Endometrial microvascular endothelial cells (primary cell): Measurements from ENCODE around the gene COLQ. TPM values are rescaled to one million over a fixed set of nuclear protein-coding genes. Genes with fewer than 3 reads are reported as not detected.
"Not testable (repeated sequence)": the region's sequence is repeated elsewhere in the genome, so short reads cannot be mapped to it uniquely, and the experiment has no call there.

ENCODE experiments used
- in situ Hi-C: cut with HindIII; loops from 2 replicates; pipeline ENCODE4 v1.10.0; 2017; ENCODE audit warnings: low sequenced_read_pairs, low pct_unique_long_range_greater_than_20kb; ENCODE audit errors: inconsistent ontology term
- total RNA-seq: library from RNA; depleted of rRNA; stranded (reverse); fragments of >200 nt; gene quantifications from one replicate; pipeline ENCODE4 v1.2.3, GENCODE V29; 2015; ENCODE audit errors: inconsistent ontology term

Gene COLQ
- total RNA-seq, 1 donor from 2014 or later: not detected

DNA sequence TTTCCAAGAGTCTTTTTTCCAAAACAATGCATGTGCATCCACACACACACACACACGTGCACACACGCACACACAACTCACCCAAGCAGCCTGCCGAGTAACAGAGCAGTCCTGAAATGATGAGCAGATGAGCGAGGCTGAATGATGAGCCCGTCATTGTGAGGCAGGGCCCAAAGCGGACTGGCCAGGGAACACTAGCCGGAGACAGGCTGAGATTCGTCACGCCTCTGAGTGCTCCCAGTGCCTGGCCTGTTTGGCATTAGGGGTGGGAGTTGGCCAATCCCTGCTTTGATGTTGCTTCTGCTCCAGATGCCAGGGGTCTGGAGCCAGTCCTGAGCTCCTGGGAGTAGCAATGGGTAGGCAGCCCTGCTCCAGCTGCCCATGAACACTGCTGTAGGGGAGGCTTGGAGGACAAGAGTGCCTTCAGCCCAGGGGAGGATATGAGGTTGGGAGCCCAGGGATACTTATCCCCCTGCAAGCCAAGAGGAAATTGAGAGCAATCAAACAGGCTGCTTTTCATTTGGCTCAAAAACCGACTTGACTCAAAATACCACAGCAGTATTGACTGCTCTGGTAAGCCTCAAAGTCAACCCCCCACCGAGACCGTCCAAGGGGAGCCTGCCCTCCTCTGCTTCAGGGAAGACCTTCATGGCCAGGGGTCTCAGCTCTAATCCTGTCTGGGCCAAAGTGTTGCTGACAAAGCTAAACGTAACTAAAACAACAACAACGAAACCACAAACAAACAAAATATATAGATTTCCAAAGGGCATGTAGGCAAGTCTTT is 22.9 kb downstream of the COLQ start:
- in situ Hi-C loops: no loop called here

GRCh38 chr3:15497964-15498363 is 23.5 kb downstream of the COLQ start:
- in situ Hi-C loops: no loop called here

- in situ Hi-C loops: no loop called here
Observed at GRCh38 chr3:15496341-15496664, 25.2 kb downstream of the COLQ start.

DNA sequence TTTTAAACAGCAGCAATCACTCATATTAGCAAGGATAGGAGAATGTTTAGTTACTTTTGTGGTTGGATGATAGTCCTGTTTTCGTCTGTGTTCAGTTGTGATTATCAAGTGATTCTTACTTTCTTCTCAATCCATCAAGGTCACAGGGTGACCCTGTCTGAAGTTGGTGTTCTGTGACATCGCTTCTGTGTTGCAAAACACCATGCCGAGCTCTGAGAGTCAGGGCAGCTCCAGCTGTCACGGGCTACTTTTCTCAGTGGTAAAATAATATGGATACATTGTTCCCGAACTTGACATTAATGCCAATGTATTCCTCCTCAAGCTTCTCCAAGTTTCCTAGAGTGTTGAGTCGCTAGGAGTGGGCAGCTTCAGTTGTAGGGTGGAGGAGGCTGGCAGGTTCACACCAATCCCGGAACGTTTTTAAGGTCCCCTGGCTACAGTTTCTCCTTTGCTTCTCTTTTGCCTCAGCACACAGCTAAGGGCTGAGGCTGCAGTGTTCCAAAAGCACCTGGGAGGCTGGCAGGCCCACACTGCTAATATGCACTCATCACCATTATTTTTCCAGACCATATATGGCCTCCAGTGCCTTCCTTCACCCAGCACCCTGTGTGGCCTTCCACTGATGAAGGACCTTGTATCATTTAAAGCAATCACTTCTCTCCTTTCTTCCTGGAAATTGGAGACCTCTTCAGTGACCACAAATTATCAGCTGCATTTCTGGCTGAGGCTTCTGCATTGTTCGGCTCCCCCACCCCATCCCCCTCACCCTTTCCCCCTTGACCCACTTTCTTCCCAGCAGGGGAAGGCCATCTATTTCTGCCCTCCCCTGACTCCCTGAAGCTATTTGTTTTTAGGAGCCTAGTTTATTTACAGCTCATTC is 25.8 kb downstream of the COLQ start:
- in situ Hi-C loops: no loop called here

GRCh38 chr3:15493436-15493835 is 28.1 kb downstream of the COLQ start:
- in situ Hi-C loops: no loop called here

DNA sequence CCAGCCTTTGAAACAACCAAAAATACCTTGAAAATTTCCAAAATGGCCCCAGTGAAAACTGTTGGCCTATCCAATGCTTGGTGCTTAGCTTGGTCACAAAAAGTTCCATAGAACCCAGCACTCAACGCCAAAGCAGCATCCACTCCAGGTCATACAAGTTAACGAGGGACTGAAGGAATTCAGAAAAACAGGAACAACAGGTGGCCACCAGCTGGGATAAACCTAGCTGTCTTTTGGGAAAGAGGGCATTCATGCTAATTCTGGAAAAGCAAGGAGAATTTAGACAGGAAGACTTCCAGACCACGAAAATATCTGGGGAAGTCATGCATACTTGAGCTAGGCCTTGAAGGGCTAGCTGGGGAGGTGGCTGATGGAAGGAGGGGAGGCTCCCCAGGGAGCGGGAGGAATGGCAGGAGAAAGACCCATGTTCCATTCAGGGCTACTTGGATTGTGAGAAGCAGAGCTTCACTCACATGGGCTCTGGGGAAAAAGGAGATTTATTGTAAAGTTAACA is 28.6 kb downstream of the COLQ start:
- in situ Hi-C loops: no loop called here

DNA sequence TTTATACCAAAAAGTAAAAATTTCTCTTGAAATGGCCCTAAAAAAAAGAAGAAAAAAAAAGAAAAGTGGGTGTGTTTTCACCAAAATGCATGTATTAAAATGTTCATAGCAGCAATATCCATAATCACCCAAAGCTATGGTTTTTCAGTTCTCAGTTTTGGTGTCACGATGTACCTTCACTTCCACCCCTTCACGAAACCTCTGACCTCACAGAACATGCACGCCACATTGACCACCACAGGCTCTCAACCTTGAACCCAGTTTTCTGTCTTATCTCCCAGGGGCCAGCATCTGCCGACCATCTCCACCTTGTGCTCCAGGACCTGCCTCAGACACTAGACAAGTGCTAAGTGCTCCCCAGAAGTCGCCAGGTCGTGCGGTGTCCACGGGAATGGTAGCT is 30.4 kb downstream of the COLQ start:
- in situ Hi-C loops: no loop called here

DNA sequence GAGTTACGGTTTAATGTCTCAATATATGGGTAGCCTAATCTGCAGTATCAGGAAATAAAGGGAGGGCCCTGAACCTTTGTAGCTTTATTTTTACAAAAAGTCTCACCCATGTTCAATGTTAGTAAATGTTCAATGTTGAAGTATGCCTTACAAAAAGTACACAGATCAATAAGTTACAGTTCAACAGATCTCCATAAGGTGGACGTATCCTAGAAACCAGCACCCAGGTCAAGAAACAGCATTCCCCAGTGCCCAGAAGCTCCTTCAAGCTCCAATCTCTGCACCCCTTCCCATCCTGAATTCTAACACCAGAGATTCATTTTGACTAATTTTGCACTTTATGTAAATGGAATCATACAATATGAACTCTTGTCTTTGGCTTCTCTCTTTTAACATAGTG is 31.3 kb downstream of the COLQ start:
- in situ Hi-C loops: no loop called here

DNA sequence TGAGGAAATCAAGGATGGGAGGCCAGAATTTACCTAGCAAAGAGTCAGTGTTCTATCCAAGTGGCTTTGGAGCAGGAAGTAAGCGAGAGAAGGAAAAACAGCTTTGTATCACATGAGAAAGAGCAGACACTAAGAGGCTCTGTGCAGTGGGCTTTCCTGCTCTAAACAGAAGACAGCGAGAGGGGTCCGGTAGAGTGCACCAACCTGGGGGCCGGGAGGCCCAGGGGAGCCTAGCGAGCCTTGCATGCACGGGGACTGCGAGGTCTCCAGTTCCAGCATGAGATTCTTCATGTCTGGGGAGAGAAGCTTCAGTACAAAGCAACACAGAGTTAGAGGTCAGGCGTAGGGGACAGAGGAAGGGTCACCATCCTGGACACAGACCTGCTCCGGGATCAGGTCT is 33.5 kb downstream of the COLQ start:
- in situ Hi-C loops: no loop called here

GRCh38 chr3:15486979-15487378 is 34.5 kb downstream of the COLQ start:
- in situ Hi-C loops: no loop called here

- in situ Hi-C loops: no loop called here
Observed at GRCh38 chr3:15486020-15486419, 35.5 kb downstream of the COLQ start.

GRCh38 chr3:15484551-15484950 is 37.0 kb downstream of the COLQ start:
- in situ Hi-C loops: not testable (repeated sequence)

DNA sequence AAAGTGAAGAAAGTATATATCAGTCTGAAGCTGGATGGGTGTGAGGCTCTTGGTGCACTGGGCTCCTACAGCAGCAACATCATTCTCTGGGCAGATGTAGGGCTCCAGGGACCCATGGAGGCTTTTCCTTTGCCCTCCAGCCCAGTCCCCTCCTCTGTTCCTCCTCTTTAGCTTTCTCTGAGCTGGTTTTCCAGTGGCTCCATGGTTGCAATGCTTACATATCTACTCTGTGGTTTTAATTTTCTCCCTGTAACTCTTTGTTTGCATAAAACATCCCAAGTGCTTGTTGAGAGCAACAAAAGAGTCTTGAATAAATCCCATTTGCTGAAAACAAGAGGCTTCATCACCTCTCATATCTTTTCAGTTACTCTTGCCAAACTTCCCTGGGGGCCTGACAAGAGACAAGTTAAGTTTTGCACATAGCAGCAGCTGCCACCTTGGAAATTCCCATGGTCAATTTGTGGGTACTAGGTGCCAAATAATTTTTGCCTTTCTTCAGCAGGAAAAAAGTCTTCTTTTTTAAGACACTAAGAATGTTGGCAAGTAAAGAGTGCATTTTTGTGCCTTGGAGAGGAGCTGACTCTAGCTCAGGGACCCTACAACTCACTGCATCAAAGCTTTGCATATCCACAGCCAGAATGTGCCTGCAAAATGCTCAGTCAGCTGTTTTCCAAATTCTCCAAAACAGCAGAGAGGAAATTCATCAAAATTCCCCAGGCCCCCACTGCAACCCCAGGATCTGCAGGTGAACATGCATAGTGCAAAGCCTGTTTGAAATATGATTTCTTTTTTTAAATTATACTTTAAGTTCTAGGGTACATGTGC is 41.9 kb downstream of the COLQ start:
- in situ Hi-C loops: no loop called here

- in situ Hi-C loops: no loop called here
Observed at GRCh38 chr3:15478640-15478979, 42.9 kb downstream of the COLQ start.

DNA sequence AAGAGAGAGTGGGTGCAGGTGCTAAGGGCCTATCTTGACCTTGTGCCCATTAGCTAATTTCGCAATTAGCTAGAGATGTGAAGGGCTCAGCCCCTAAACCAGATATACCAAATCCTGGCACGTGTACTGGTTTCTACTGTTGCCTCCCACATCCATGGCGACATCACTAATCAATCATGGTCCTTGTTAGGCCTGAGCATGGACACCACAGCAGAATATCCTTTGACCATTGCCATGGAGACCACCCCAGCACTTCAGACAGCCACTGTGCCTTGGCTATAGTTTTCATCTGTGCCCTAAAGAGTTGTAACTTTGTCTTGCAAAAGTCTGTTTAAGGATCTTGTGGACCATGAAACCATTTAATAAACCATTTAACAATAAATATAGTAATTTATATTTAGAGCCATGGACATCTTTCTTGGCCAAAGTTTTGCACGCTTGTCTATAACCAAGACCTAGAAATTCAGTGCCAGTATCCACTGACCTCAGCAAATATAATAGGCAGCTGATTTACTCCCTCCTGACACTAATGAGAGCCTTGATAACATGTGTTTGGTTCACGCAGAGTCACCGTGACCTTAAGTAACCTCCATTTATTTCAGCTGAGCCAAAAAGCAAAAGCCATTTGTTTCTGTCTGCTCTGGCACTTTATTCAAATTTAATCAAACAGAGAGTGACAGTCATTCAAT is 43.4 kb downstream of the COLQ start:
- in situ Hi-C loops: no loop called here

GRCh38 chr3:15476378-15476777 is 45.1 kb downstream of the COLQ start:
- in situ Hi-C loops: no loop called here

DNA sequence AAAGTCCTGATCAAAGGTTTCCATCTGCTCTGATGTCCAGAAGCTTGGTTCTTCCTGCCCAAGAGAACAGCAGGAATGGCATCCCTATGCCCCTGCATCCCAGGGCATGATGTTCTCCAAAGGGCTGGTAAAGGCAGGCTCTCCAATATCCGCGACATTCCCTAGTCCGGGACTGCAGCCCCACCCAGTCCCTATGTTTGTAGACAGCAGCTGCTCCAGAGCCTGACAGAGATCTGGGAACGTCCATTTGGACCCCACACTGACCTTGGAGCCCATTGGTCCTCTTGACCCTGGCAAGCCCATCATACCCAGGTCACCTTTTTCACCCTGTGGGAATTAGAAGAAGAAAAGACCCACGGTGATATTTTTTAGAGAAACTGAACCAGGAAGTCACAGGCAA is 46.3 kb downstream of the COLQ start:
- in situ Hi-C loops: no loop called here

DNA sequence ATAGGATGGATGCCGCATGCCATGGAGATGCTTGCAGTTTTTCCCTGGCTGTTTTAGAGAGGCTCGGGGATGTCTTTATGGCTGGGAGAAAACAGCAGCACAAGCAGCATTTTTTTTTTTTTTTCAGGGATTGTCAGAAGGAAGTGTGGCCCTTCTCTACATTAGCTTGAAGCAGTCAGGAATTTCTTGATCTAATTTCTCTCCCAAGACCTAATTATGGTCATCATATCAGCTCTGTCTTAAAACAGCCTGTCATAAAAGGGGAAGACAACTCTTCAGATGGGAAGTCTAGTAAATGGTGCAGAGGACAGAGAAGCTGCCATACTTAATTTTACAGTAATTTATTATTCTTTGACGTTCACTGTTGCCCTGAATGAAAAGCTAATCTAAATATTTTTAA is 49.6 kb downstream of the COLQ start:
- in situ Hi-C loops: no loop called here

DNA sequence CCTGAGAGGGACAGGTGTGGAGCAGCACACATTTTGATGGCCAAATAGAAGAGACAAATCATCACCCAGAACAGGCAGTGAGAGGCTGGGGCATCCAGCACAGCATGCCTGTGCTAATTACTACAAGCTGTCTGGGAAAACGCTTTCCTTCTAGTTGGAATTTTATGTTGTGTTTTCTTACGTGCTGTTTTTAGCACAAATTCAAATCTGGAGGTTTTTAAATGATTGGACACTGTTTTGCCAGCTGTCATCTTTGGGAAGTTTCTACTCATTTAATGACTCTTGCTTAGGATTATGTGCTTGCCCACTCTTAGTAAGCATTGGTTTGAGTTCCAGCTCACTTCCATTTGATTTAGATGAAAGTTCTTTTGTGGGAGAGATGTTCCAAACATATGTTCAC is 50.7 kb downstream of the COLQ start:
- in situ Hi-C loops: no loop called here
